K562 (cell line): ENCODE results near the gene ADGRG1. TPM values are rescaled to one million over a fixed set of nuclear protein-coding genes. Genes with fewer than 3 reads are reported as not detected.

ENCODE experiments used
- DIDO1 ChIP-seq: fragments of 450-650 bp; IDR thresholded peaks from 2 replicates; pipeline ENCODE4 v1.6.1; 2016; ENCODE audit warnings: low read depth, missing biosample characterization, missing genetic modification characterization
- FOXK1 ChIP-seq: sonication (generic); formaldehyde crosslinking; IDR thresholded peaks from 2 replicates; pipeline ENCODE4 v1.8.0; 2022; ENCODE audit warnings: missing genetic modification reagents, mild to moderate bottlenecking, borderline replicate concordance
- HDAC1 ChIP-seq, 2 experiments: fragments of 450-650 bp; IDR thresholded peaks; 2 replicates each; pipeline ENCODE4 v1.6.1; 2016 to 2017; ENCODE audit warnings: inconsistent platforms in 1 of 2, mild to moderate bottlenecking in 1 of 2, moderate library complexity in 1 of 2
- MTA2 ChIP-seq: fragments of 450-650 bp; IDR thresholded peaks from 2 replicates; pipeline ENCODE4 v1.6.1; 2016; ENCODE audit warnings: low read depth
- PHB2 ChIP-seq: fragments of 450-650 bp; IDR thresholded peaks from 2 replicates; pipeline ENCODE4 v1.6.1; 2017; ENCODE audit warnings: low read depth
- TARDBP ChIP-seq: fragments of 450-650 bp; IDR thresholded peaks from 2 replicates; pipeline ENCODE4 v1.6.1; 2016
- TOE1 ChIP-seq, 2 experiments: fragments of 450-650 bp in 1 of 2; sonication (generic) in 1 of 2; formaldehyde crosslinking in 1 of 2; IDR thresholded peaks; 2 replicates each; pipeline versions ENCODE4 v1.7.1 to v1.8.0; 2016 to 2022; ENCODE audit warnings: borderline replicate concordance in 2 of 2, mild to moderate bottlenecking in 2 of 2, antibody characterized with exemption in 1 of 2, inconsistent platforms in 1 of 2, low read depth in 1 of 2, missing genetic modification reagents in 1 of 2, moderate library complexity in 1 of 2
- ZNF3 ChIP-seq: fragments of 250-450 bp; sonication (Bioruptor Pico); IDR thresholded peaks from 2 replicates; pipeline ENCODE4 v1.5.0; 2021; ENCODE audit warnings: mild to moderate bottlenecking, moderate library complexity
- polyA plus RNA-seq, 8 experiments: library from polyadenylated mRNA; depleted of rRNA in 4 of 8; stranded (reverse) in 5 of 8; unstranded in 3 of 8; fragments of >200 nt; fragmentation: Nextera tagmentation in 2 of 8; fragmentation: Illumina TruSeq in 1 of 8; extraction: Ambion mirVana in 2 of 8; extraction: Trizol in 1 of 8; gene quantifications; 2 replicates each; pipeline versions ENCODE4 v1.2.1 to v1.2.3, GENCODE V29; 2011 to 2014; ENCODE audit warnings: inconsistent platforms in 1 of 8, missing spikeins in 1 of 8
- total RNA-seq, 7 experiments: library from RNA; depleted of rRNA in 6 of 7; stranded (reverse); fragments of >200 nt in 6 of 7; fragmentation: Illumina TruSeq in 2 of 7; extraction: Trizol in 2 of 7; gene quantifications; 2 replicates each; pipeline versions ENCODE4 v1.2.1 to v1.2.3, GENCODE V29; 2011 to 2021; ENCODE audit warnings: low replicate concordance in 1 of 7
- TF ChIP-seq, protein P1 (sequence below), 2 experiments: fragments of 450-650 bp in 1 of 2; sonication (generic) in 1 of 2; formaldehyde crosslinking in 1 of 2; IDR thresholded peaks; 2 replicates each; pipeline versions ENCODE4 v1.7.1 to v1.9.0; 2016 to 2022; ENCODE audit warnings: inconsistent platforms in 1 of 2, mild to moderate bottlenecking in 1 of 2, missing genetic modification reagents in 1 of 2
- TF ChIP-seq, protein P2 (sequence below): fragments of 450-650 bp; formaldehyde crosslinking; conservative IDR thresholded peaks from 2 replicates; pipeline ENCODE4 v1.4.0; 2022; ENCODE audit warnings: mild to moderate bottlenecking, missing genetic modification characterization
- TF ChIP-seq, protein P3 (sequence below): fragments of 250-450 bp; sonication (Bioruptor Pico); IDR thresholded peaks from 2 replicates; pipeline ENCODE4 v1.8.0; 2022; ENCODE audit warnings: moderate library complexity, mild to moderate bottlenecking, inconsistent platforms
- TF ChIP-seq, protein P4 (sequence below): sonication (generic); formaldehyde crosslinking; IDR thresholded peaks from 2 replicates; pipeline ENCODE4 v1.8.1; 2023; ENCODE audit warnings: mild to moderate bottlenecking, missing genetic modification reagents

The ADGRG1 gene
- total and polyA plus RNA-seq, 9 of the 15 experiments (the other 6 are each of a cell fraction or from before 2014, with no cell fraction given), result 0.04 to 0.31 (median 0.16) TPM; not detected in 6

DNA sequence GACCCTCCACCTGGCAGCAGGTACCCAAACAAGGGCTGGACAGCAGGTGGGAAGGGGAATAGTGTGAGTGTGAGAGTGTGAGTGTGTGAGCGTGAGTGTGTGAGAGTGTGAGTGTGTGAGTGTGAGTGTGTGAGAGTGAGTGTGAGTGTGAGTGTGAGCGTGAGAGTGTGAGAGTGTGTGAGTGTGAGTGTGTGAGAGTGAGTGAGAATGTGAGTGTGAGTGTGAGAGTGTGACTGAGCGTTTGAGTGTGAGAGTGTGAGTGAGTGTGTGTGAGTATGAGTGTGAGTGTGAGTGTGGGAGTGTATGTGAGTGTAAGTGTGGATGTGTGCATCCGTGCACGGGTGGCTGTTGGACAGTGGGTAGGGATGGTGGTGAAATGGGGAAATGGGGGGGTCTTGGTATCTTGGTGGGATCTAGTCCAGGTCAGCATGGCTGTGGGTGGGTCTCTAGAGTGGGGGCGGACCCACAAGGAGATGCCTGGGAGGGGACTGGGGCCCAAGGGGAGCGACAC, 408 bp downstream of the ADGRG1 start (continued):
- TF ChIP-seq FOXK1 (0 out of 2 replicates have a peak, but pooled peaks have one; percentile 53), TOE1 (IDR thresholded peaks at IDR 0.05; ENCODE audit: borderline replicate concordance) (peak; percentile 85), TOE1 (CRISPR knock-in tag; IDR thresholded peaks at IDR 0.05; ENCODE audit: borderline replicate concordance, low read depth) (no peak), TARDBP (0 out of 2 replicates have a peak, but pooled peaks have one; percentile 9), DIDO1 (tag) (0 out of 2 replicates have a peak, but pooled peaks have one; percentile 49), MTA2 (peak; percentile 43), PHB2 (no peak), ZNF3 (CRISPR knock-in tag) (no peak), HDAC1 (IDR thresholded peaks at IDR 0.05) (peak in 1 of 2 experiments; percentile 65; a peak in 1 of 4 replicates)
- TF ChIP-seq, protein P1, sequence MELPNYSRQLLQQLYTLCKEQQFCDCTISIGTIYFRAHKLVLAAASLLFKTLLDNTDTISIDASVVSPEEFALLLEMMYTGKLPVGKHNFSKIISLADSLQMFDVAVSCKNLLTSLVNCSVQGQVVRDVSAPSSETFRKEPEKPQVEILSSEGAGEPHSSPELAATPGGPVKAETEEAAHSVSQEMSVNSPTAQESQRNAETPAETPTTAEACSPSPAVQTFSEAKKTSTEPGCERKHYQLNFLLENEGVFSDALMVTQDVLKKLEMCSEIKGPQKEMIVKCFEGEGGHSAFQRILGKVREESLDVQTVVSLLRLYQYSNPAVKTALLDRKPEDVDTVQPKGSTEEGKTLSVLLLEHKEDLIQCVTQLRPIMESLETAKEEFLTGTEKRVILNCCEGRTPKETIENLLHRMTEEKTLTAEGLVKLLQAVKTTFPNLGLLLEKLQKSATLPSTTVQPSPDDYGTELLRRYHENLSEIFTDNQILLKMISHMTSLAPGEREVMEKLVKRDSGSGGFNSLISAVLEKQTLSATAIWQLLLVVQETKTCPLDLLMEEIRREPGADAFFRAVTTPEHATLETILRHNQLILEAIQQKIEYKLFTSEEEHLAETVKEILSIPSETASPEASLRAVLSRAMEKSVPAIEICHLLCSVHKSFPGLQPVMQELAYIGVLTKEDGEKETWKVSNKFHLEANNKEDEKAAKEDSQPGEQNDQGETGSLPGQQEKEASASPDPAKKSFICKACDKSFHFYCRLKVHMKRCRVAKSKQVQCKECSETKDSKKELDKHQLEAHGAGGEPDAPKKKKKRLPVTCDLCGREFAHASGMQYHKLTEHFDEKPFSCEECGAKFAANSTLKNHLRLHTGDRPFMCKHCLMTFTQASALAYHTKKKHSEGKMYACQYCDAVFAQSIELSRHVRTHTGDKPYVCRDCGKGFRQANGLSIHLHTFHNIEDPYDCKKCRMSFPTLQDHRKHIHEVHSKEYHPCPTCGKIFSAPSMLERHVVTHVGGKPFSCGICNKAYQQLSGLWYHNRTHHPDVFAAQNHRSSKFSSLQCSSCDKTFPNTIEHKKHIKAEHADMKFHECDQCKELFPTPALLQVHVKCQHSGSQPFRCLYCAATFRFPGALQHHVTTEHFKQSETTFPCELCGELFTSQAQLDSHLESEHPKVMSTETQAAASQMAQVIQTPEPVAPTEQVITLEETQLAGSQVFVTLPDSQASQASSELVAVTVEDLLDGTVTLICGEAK (IDR thresholded peaks at IDR 0.05), result 0 out of 2 replicates have a peak, but pooled peaks have one; percentile 29
- TF ChIP-seq, protein P1 (CRISPR knock-in tag; IDR thresholded peaks at IDR 0.05), result peak; percentile 43; the same call in 1 of the 2 replicates
- TF ChIP-seq, protein P2, sequence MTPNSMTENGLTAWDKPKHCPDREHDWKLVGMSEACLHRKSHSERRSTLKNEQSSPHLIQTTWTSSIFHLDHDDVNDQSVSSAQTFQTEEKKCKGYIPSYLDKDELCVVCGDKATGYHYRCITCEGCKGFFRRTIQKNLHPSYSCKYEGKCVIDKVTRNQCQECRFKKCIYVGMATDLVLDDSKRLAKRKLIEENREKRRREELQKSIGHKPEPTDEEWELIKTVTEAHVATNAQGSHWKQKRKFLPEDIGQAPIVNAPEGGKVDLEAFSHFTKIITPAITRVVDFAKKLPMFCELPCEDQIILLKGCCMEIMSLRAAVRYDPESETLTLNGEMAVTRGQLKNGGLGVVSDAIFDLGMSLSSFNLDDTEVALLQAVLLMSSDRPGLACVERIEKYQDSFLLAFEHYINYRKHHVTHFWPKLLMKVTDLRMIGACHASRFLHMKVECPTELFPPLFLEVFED (CRISPR knock-in tag), result peak; percentile 90
- TF ChIP-seq, protein P3, sequence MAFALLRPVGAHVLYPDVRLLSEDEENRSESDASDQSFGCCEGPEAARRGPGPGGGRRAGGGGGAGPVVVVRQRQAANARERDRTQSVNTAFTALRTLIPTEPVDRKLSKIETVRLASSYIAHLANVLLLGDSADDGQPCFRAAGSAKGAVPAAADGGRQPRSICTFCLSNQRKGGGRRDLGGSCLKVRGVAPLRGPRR (CRISPR knock-in tag), result no peak
- TF ChIP-seq, protein P4, sequence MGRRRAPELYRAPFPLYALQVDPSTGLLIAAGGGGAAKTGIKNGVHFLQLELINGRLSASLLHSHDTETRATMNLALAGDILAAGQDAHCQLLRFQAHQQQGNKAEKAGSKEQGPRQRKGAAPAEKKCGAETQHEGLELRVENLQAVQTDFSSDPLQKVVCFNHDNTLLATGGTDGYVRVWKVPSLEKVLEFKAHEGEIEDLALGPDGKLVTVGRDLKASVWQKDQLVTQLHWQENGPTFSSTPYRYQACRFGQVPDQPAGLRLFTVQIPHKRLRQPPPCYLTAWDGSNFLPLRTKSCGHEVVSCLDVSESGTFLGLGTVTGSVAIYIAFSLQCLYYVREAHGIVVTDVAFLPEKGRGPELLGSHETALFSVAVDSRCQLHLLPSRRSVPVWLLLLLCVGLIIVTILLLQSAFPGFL (CRISPR knock-in tag), result no peak
